AG04450 (cell line): ENCODE data around the gene GNA14. TPM values are rescaled to one million over a fixed set of nuclear protein-coding genes. Genes with fewer than 3 reads are reported as not detected.
"Not testable (repeated sequence)": the region's sequence is repeated elsewhere in the genome, so short reads cannot be mapped to it uniquely, and the experiment has no call there.

Experiments
- CTCF ChIA-PET: fragments of 300-600, 350-600 bp; formaldehyde crosslinking; extraction: SDS; loops from one replicate; lab custom pipeline; 2022; ENCODE audit warnings: antibody characterized with exemption, inconsistent platforms; lab: Charles Lee
- POLR2A ChIA-PET: fragments of 350-600 bp; formaldehyde crosslinking; extraction: SDS; loops from one replicate; lab custom pipeline; 2021; ENCODE audit warnings: antibody characterized with exemption, inconsistent platforms; lab: Yijun Ruan, JAX
- DNase-seq: peaks from one replicate; pipeline ENCODE4 v3.0.0-alpha.2; 2011; ENCODE audit warnings: low read depth, low spot score
- H3K27ac ChIP-seq: one replicate; pipeline ENCODE4 v1.5.1; 2012; ENCODE audit warnings: low read depth, low read length, control low read depth
- H3K27me3 ChIP-seq: one replicate; pipeline ENCODE4 v1.6.0; 2012; ENCODE audit warnings: low read length; ENCODE audit not compliant: control insufficient read depth, insufficient read depth
- H3K4me3 ChIP-seq: 2 replicates; pipeline ENCODE4 v1.5.1; 2011; ENCODE audit warnings: mild to moderate bottlenecking, low read depth, low read length, control low read depth
- H3K9me3 ChIP-seq: 2 replicates; pipeline ENCODE4 v1.5.1; 2012; ENCODE audit warnings: low read length; ENCODE audit not compliant: control insufficient read depth, insufficient read depth
- CTCF ChIP-seq: IDR thresholded peaks from 2 replicates; pipeline ENCODE4 v1.5.1; 2011; ENCODE audit warnings: low read depth, low read length, control low read depth, inconsistent platforms
- polyA plus RNA-seq: library from polyadenylated mRNA; depleted of rRNA; stranded (reverse); fragments of >200 nt; gene quantifications from 2 replicates; pipeline ENCODE4 v1.2.3, GENCODE V29; 2011

GNA14 gene
- polyA plus RNA-seq, 1 experiment = 0.11 TPM

GRCh38 chr9:77502568-77502967 is 145.6 kb downstream of the GNA14 start:
- ChIA-PET POLR2A (no interaction called here), CTCF (interaction anchor here (1.6 kb wide), 1 partner anchor 45 kb away, joined by 3 read pairs; no protein-coding TSS in a partner anchor)
- TF ChIP-seq CTCF = no peak
- no peak overlapping the region for H3K27ac ChIP-seq
- no peak for DNase-seq
- H3K9me3 ChIP-seq = no peaks in the 10 kb centered on the region
- no peak overlapping the region for H3K4me3 ChIP-seq
- H3K27me3 ChIP-seq = peaks cover 3% of the 10 kb centered on the region

GRCh38 chr9:77498891-77499290 is 149.2 kb downstream of the GNA14 start:
- POLR2A ChIA-PET = no interaction called here
- no peak for TF ChIP-seq CTCF
- CTCF ChIA-PET = interaction anchor here (0.6 to 2.7 kb wide), 3 partner anchors 10 to 42 kb away, joined by 4 to 17 read pairs (median 8); no protein-coding TSS in a partner anchor
- Histone ChIP-seq H3K27me3 (peaks cover 3% of the 10 kb centered on the region), H3K27ac (no peak overlapping the region), H3K9me3 (no peaks in the 10 kb centered on the region), H3K4me3 (no peak overlapping the region)
- DNase-seq = no peak

GRCh38 chr9:77497322-77498198 is 150.6 kb downstream of the GNA14 start:
- ChIA-PET CTCF (interaction anchor here (0.7 to 2.7 kb wide), 4 partner anchors 9 to 268 kb away, joined by 3 to 17 read pairs (median 6); no protein-coding TSS in a partner anchor), POLR2A (no interaction called here)
- H3K4me3 ChIP-seq = no peak overlapping the region

GRCh38 chr9:77495834-77496671 is 152.1 kb downstream of the GNA14 start:
- H3K27me3 ChIP-seq = no peaks in the 10 kb centered on the region
- no peak for TF ChIP-seq CTCF
- no peak overlapping the region for H3K27ac ChIP-seq
- H3K4me3 ChIP-seq = no peak overlapping the region
- H3K9me3 ChIP-seq = no peaks in the 10 kb centered on the region
- no peak for DNase-seq
- CTCF ChIA-PET = interaction anchor here (0.8 to 1.8 kb wide), 2 partner anchors 39 kb away, joined by 3 to 9 read pairs; no protein-coding TSS in a partner anchor
- POLR2A ChIA-PET = no interaction called here

More at GRCh38 chr9:77497322-77498198, 150.6 kb downstream of the GNA14 start:
- no peaks in the 10 kb centered on the region for H3K27me3 ChIP-seq
- TF ChIP-seq CTCF = no peak
- DNase-seq = no peak
- no peaks in the 10 kb centered on the region for H3K9me3 ChIP-seq
- H3K27ac ChIP-seq = no peak overlapping the region

- H3K27ac ChIP-seq, H3K27me3 ChIP-seq, POLR2A ChIA-PET, DNase-seq, H3K4me3 ChIP-seq, H3K9me3 ChIP-seq: not testable (repeated sequence)
- CTCF ChIA-PET = interaction anchor here (1.2 to 6.9 kb wide), 3 partner anchors 32 to 324 kb away, joined by 5 to 53 read pairs (median 25); no protein-coding TSS in a partner anchor
Observed at GRCh38 chr9:77490279-77490678, 157.8 kb downstream of the GNA14 start.

GRCh38 chr9:77489405-77490163 is 158.5 kb downstream of the GNA14 start:
- CTCF ChIA-PET = interaction anchor here (0.6 to 6.9 kb wide), 11 partner anchors 9 to 323 kb away, joined by 3 to 53 read pairs (median 5); no protein-coding TSS in a partner anchor
- POLR2A ChIA-PET, H3K4me3 ChIP-seq, DNase-seq, H3K27me3 ChIP-seq, H3K9me3 ChIP-seq, H3K27ac ChIP-seq: not testable (repeated sequence)
